H1 (cell line): ENCODE results near the gene SWI5. TPM values are rescaled to one million over a fixed set of nuclear protein-coding genes. Genes with fewer than 3 reads are reported as not detected.
A peak's percentile ranks its signal among the peaks of the same experiment; 100 is the strongest.

ENCODE experiments used
- CTCF ChIA-PET: fragments of 300-600 bp; sonication (Branson Sonifier 250); formaldehyde crosslinking; loops from one replicate; lab custom pipeline; 2021; ENCODE audit not compliant: partially characterized antibody; lab: Charles Lee
- POLR2A ChIA-PET: fragments of 300-600 bp; sonication (Branson Sonifier 250); formaldehyde crosslinking; loops from one replicate; lab custom pipeline; 2021; ENCODE audit warnings: inconsistent platforms; ENCODE audit not compliant: partially characterized antibody; lab: Charles Lee
- DNase-seq, 2 experiments: peaks; one replicate each; pipeline versions ENCODE4 v3.0.0 to v3.0.0-alpha.2; 2010 to 2022; ENCODE audit warnings: low spot score in 2 of 2, low read depth in 1 of 2, mixed read lengths in 1 of 2
- FAIRE-seq: peaks from 2 replicates; lab custom pipeline; 2011; peaks lifted over from hg19 to GRCh38; lab: Jason Lieb, UNC
- H2AFZ ChIP-seq: 2 replicates; pipeline ENCODE4 v1.8.1; 2012; ENCODE audit warnings: low read length, inconsistent platforms
- H2AK5ac ChIP-seq: 2 replicates; pipeline ENCODE4 v1.6.1; 2013; ENCODE audit warnings: low read depth, low read length
- H2BK120ac ChIP-seq: replicated peaks from 2 replicates; pipeline ENCODE3; 2013; ENCODE audit warnings: low read depth, low read length, inconsistent platforms
- H2BK12ac ChIP-seq: 2 replicates; pipeline ENCODE4 v1.6.1; 2013; ENCODE audit warnings: low read depth, low read length
- H2BK15ac ChIP-seq: 2 replicates; pipeline ENCODE4 v1.6.1; 2013; ENCODE audit warnings: low read length
- H2BK20ac ChIP-seq: 2 replicates; pipeline ENCODE4 v1.6.1; 2013; ENCODE audit warnings: low read length
- H2BK5ac ChIP-seq: 2 replicates; pipeline ENCODE4 v1.6.1; 2013; ENCODE audit warnings: low read depth, low read length
- H3K14ac ChIP-seq: 2 replicates; pipeline ENCODE4 v1.6.1; 2013; ENCODE audit warnings: inconsistent platforms; ENCODE audit not compliant: insufficient read length
- H3K18ac ChIP-seq: 2 replicates; pipeline ENCODE4 v1.6.1; 2013; ENCODE audit warnings: low read length; ENCODE audit errors: extremely low read depth
- H3K23ac ChIP-seq: 2 replicates; pipeline ENCODE4 v1.6.1; 2013; ENCODE audit warnings: inconsistent platforms; ENCODE audit not compliant: insufficient read length
- H3K23me2 ChIP-seq: 2 replicates; pipeline ENCODE4 v1.6.1; 2013; ENCODE audit warnings: low read depth, low read length
- H3K27ac ChIP-seq: 2 replicates; pipeline ENCODE4 v1.6.1; 2011; ENCODE audit warnings: low read depth, low read length, inconsistent platforms
- H3K27me3 ChIP-seq, 4 experiments: replicated peaks in 1 of 4; 1 replicate in 1 of 4; 2 replicates in 3 of 4; pipeline versions ENCODE4 v1.6.1 to v1.8.1; 2011 to 2013; ENCODE audit warnings: low read length in 3 of 4, mild to moderate bottlenecking in 3 of 4, inconsistent platforms in 2 of 4, mixed read lengths in 2 of 4, moderate library complexity in 1 of 4; ENCODE audit not compliant: control insufficient read depth in 3 of 4, insufficient read depth in 3 of 4; ENCODE audit errors: extremely low read depth in 1 of 4
- H3K36me3 ChIP-seq, 4 experiments: 2 replicates each; pipeline versions ENCODE4 v1.6.1 to v1.8.1; 2011 to 2013; ENCODE audit warnings: mild to moderate bottlenecking in 4 of 4, low read length in 3 of 4, moderate library complexity in 2 of 4, control low read depth in 1 of 4, inconsistent platforms in 1 of 4; ENCODE audit not compliant: insufficient read depth in 4 of 4, control insufficient read depth in 2 of 4
- H3K4ac ChIP-seq: replicated peaks from 2 replicates; pipeline ENCODE3; 2013; ENCODE audit warnings: low read length, low read depth, mixed read lengths, inconsistent platforms; ENCODE audit not compliant: insufficient read length
- H3K4me1 ChIP-seq, 4 experiments: replicated peaks in 1 of 4; 1 replicate in 1 of 4; 2 replicates in 3 of 4; pipeline versions ENCODE4 v1.6.1 to v1.8.1; 2011 to 2013; ENCODE audit warnings: low read length in 3 of 4, inconsistent platforms in 2 of 4, mixed read lengths in 1 of 4; ENCODE audit not compliant: insufficient read depth in 4 of 4, control insufficient read depth in 3 of 4
- H3K4me2 ChIP-seq, 2 experiments: 2 replicates each; pipeline versions ENCODE4 v1.6.1 to v1.8.1; 2011 to 2013; ENCODE audit warnings: low read depth in 2 of 2, low read length in 2 of 2, control low read depth in 1 of 2, inconsistent platforms in 1 of 2, mild to moderate bottlenecking in 1 of 2; ENCODE audit not compliant: insufficient read depth in 1 of 2
- H3K4me3 ChIP-seq, 4 experiments: fragments of 200-600, 300-600 bp in 1 of 4; sonication (generic), shearing (Covaris generic), sonication (Bioruptor Twin) in 1 of 4; 2 replicates each; pipeline versions ENCODE4 v1.5.1 to v1.8.1; 2011 to 2016; ENCODE audit warnings: low read length in 4 of 4, low read depth in 3 of 4, control low read depth in 2 of 4, inconsistent platforms in 2 of 4, mild to moderate bottlenecking in 2 of 4, mixed read lengths in 1 of 4, moderate library complexity in 1 of 4; ENCODE audit not compliant: insufficient read depth in 2 of 4; ENCODE audit errors: extremely low read depth in 1 of 4
- H3K56ac ChIP-seq: replicated peaks from 2 replicates; pipeline ENCODE3; 2013; ENCODE audit warnings: low read depth, mild to moderate bottlenecking, mixed read lengths, low read length, inconsistent platforms; ENCODE audit not compliant: insufficient read length
- H3K79me1 ChIP-seq: 2 replicates; pipeline ENCODE4 v1.6.1; 2013; ENCODE audit warnings: low read depth, low read length, control low read depth
- H3K79me2 ChIP-seq, 2 experiments: 2 replicates each; pipeline versions ENCODE4 v1.6.1 to v1.8.1; 2012 to 2013; ENCODE audit warnings: low read length in 2 of 2, mild to moderate bottlenecking in 2 of 2, inconsistent platforms in 1 of 2; ENCODE audit not compliant: insufficient read depth in 2 of 2, control insufficient read depth in 1 of 2
- H3K9ac ChIP-seq, 4 experiments: replicated peaks in 1 of 4; 1 replicate in 1 of 4; 2 replicates in 3 of 4; pipeline versions ENCODE4 v1.6.1 to v1.8.1; 2011 to 2013; ENCODE audit warnings: low read depth in 3 of 4, low read length in 3 of 4, control low read depth in 2 of 4, mild to moderate bottlenecking in 2 of 4, moderate library complexity in 2 of 4, inconsistent platforms in 1 of 4; ENCODE audit errors: extremely low read depth in 1 of 4
- H3K9me3 ChIP-seq, 2 experiments: 2 replicates each; pipeline versions ENCODE4 v1.6.1 to v1.8.1; 2012 to 2013; ENCODE audit warnings: mild to moderate bottlenecking in 2 of 2, moderate library complexity in 2 of 2, control low read depth in 1 of 2, inconsistent platforms in 1 of 2, low read depth in 1 of 2, low read length in 1 of 2, mixed read lengths in 1 of 2; ENCODE audit not compliant: insufficient read depth in 2 of 2
- H4K20me1 ChIP-seq, 2 experiments: replicated peaks in 1 of 2; 2 replicates each; pipeline versions ENCODE3 to v1.8.1; 2011 to 2013; ENCODE audit warnings: inconsistent platforms in 2 of 2, low read length in 2 of 2, mild to moderate bottlenecking in 1 of 2; ENCODE audit not compliant: insufficient read depth in 2 of 2, control insufficient read depth in 1 of 2
- H4K5ac ChIP-seq: 2 replicates; pipeline ENCODE4 v1.6.1; 2013; ENCODE audit warnings: low read length, low read depth, mixed read lengths, inconsistent platforms; ENCODE audit not compliant: insufficient read length
- H4K8ac ChIP-seq: 2 replicates; pipeline ENCODE4 v1.8.0; 2013; ENCODE audit warnings: mild to moderate bottlenecking, moderate library complexity, low read length, inconsistent platforms; ENCODE audit not compliant: insufficient read depth; ENCODE audit errors: extremely low read depth
- H4K91ac ChIP-seq: replicated peaks from 2 replicates; pipeline ENCODE3; 2013; ENCODE audit warnings: low read length, mixed read lengths, inconsistent platforms; ENCODE audit not compliant: insufficient read length
- ATF2 ChIP-seq: IDR thresholded peaks from 2 replicates; pipeline ENCODE4 v1.6.1; 2012; ENCODE audit warnings: low read length, inconsistent platforms
- KDM1A ChIP-seq: fragments of 200-600, 300-600 bp; sonication (generic); IDR thresholded peaks from 2 replicates; pipeline ENCODE4 v1.7.1; 2016; ENCODE audit warnings: mild to moderate bottlenecking, low read length, borderline replicate concordance
- MAFK ChIP-seq: IDR thresholded peaks from 2 replicates; pipeline ENCODE4 v1.6.1; 2012; ENCODE audit warnings: low read depth, mild to moderate bottlenecking, improper control_type of control experiment, low read length
- WGBS, 2 experiments: shearing (Covaris generic) in 1 of 2; methylation state at CpG; one replicate each; pipeline versions ENCODE4 v1.1.6 to v1.1.7; 2013 to 2015; ENCODE audit warnings: low lambda C conversion rate in 2 of 2, mixed read lengths in 2 of 2, inconsistent platforms in 1 of 2, low coverage in 1 of 2, missing lambda C conversion rate in 1 of 2; ENCODE audit not compliant: insufficient replicate concordance in 2 of 2, insufficient coverage in 1 of 2, insufficient read length in 1 of 2; ENCODE audit errors: extremely low coverage in 1 of 2, missing lambda C conversion rate in 1 of 2; 5-methylcytosine and 5-hydroxymethylcytosine counted together
- polyA plus RNA-seq, 7 experiments: library from polyadenylated mRNA; depleted of rRNA in 3 of 7; stranded (reverse) in 5 of 7; unstranded in 2 of 7; fragments of >200 nt in 5 of 7; fragments of 200-250 nt in 2 of 7; gene quantifications; 1 replicate in 5 of 7; 2 replicates in 1 of 7; 4 replicates in 1 of 7; pipeline versions ENCODE4 v1.2.1 to v1.2.3, GENCODE V29; 2011 to 2013; ENCODE audit warnings: missing spikeins in 2 of 7, mixed read lengths in 2 of 7
- total RNA-seq: library from RNA; stranded (reverse); fragmentation: NEBNext Ultra II Directional; extraction: Animal tissue kit (Norgen Biotek cat#: 25700); gene quantifications from 2 replicates; pipeline ENCODE4 v1.2.1, GENCODE V29; 2021

The SWI5 gene
- total and polyA plus RNA-seq, 2 of the 8 experiments (the other 6 are each of a cell fraction or from before 2014, with no cell fraction given) = 29.0 to 59.5 TPM

- Histone ChIP-seq H3K18ac (no peak overlapping the region), H3K56ac (no peak overlapping the region)
These were observed 15.9 kb downstream of the SWI5 start for GRCh38 chr9:128292009-128292408.

More at GRCh38 chr9:128292009-128292408, 15.9 kb downstream of the SWI5 start:
- Histone ChIP-seq H3K4me1 (no peaks in the 10 kb centered on the region), H3K4ac (no peak overlapping the region), H4K8ac (no peak overlapping the region), H3K9ac (no peak overlapping the region), H3K27ac (no peak overlapping the region), H2BK120ac (no peak overlapping the region), H3K4me2 (no peak overlapping the region), H2AK5ac (no peak overlapping the region), H3K27me3 (no peaks in the 10 kb centered on the region), H3K36me3 (peaks cover 0 to 9% (median 3%) of the 10 kb centered on the region in 4 experiments; a peak in 5 of 8 replicates), H2BK5ac (no peak overlapping the region), H2BK12ac (no peak overlapping the region), H3K14ac (no peak overlapping the region), H3K4me3 (no peak overlapping the region), H2BK20ac (no peak overlapping the region), H3K79me1 (no peaks in the 10 kb centered on the region), H3K9me3 (no peaks in the 10 kb centered on the region), H4K91ac (no peak overlapping the region), H3K79me2 (no peaks in the 10 kb centered on the region), H4K20me1 (peaks cover 1 to 3% of the 10 kb centered on the region in 2 experiments), H2BK15ac (no peak overlapping the region), H3K23me2 (no peaks in the 10 kb centered on the region), H4K5ac (no peak overlapping the region), H2AFZ (no peak overlapping the region), H3K23ac (no peak overlapping the region)
- FAIRE-seq (no peak), DNase-seq (no peak)
- WGBS, 2 experiments = 98% methylated on average over 3 of the region's 3 CpGs; no CpG with 5 or more reads in 1 of the 2 experiments
- POLR2A ChIA-PET = interaction anchor here (0.6 to 1.5 kb wide), 6 partner anchors 11 to 279 kb away, joined by 3 to 5 read pairs (median 4); partner anchors contain the start of genes GOLGA2 and SWI5
- TF ChIP-seq ATF2 = no peak
- TF ChIP-seq MAFK = peak; percentile 39; the same call in 1 of the 2 replicates
- TF ChIP-seq KDM1A = no peak
- CTCF ChIA-PET = interaction anchor here (0.6 to 6.9 kb wide), 14 partner anchors 8 to 297 kb away, joined by 3 to 78 read pairs (median 3); no protein-coding TSS in a partner anchor
